ENCODE data around the gene KHDC4.

DNA sequence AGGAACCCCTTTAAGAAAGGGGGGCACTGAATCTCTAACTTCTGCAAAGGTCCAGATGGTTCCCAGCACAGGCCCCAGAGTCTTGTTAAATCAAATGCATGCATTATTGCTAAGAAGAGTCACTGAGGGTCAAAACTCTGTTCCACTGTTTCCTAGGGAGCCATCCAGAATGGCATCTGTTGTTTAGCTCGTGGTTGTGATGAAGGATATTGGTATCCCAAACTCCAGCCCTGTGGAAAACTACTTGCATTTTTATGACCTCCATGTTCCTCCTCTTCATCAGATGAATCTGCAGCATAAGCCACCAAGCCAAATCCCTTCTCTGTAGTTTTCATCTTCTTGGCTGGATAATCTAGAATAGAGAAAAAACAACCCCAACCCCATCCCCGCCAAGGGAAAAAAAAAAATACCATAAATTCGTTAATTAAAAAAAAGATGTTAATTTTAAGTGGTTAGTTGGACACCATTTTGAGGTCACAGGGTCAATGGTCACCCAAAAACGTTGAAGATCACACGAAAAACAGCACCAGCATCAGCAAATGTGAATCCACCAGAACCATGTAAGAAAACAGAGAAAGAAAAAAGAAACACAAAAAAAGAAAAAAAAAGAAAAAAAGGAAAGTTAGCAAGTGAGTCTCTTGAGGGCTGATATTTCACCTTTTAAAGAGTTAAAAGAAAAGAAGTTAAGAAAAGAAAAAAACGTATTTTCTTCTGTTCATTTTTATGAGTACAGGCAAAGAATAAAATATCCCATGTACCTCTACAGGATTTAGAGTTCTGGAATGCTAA, 20.1 kb downstream of the KHDC4 start:
- TF ChIP-seq, protein P1, sequence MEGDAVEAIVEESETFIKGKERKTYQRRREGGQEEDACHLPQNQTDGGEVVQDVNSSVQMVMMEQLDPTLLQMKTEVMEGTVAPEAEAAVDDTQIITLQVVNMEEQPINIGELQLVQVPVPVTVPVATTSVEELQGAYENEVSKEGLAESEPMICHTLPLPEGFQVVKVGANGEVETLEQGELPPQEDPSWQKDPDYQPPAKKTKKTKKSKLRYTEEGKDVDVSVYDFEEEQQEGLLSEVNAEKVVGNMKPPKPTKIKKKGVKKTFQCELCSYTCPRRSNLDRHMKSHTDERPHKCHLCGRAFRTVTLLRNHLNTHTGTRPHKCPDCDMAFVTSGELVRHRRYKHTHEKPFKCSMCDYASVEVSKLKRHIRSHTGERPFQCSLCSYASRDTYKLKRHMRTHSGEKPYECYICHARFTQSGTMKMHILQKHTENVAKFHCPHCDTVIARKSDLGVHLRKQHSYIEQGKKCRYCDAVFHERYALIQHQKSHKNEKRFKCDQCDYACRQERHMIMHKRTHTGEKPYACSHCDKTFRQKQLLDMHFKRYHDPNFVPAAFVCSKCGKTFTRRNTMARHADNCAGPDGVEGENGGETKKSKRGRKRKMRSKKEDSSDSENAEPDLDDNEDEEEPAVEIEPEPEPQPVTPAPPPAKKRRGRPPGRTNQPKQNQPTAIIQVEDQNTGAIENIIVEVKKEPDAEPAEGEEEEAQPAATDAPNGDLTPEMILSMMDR (conservative IDR thresholded peaks at IDR 0.05; ENCODE audit: low read length), result no peak
- TF ChIP-seq EZH2phosphoT487 (IDR thresholded peaks at IDR 0.05; ENCODE audit: borderline replicate concordance), result no peak
